Retina (tissue), 1 donor: ENCODE measurements around the gene L3HYPDH.
A peak's percentile ranks its signal among the peaks of the same experiment; 100 is the strongest.

Experiments used
- DNase-seq: peaks from one replicate; pipeline ENCODE4 v3.0.0-alpha.2; 2016

Gene L3HYPDH

GRCh38 chr14:59483819-59484638 is at the start of gene L3HYPDH, which contains the start of gene JKAMP:
Gene L3HYPDH, minus strand, starts transcription at chr14:59484408. Its CDS starts 92 bp downstream, at chr14:59484316.
Gene JKAMP, plus strand, starts transcription at chr14:59484517. Its CDS starts 73 bp downstream, at chr14:59484590.
- peak; percentile 99 for DNase-seq

DNA sequence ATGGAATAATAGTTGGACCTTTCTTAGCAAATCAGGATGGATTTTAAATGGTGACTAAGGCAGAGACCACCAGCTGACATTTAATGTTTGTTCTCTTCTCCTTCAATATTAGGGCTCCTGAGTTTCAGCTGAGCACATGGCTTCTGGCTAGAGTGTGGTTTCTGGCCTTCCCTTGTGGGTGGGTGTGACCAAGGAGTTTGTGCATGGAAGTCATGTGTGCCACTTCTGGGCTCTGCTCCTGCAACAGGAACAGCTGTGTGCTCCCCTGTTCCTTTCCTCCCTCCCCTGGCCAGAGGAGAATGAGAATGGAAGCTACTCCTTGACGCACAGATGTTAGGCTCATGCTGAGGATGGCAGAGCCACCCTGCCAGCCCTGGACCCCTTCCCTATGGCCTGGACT is 48.2 kb upstream of the L3HYPDH start:
- no peak for DNase-seq

DNA sequence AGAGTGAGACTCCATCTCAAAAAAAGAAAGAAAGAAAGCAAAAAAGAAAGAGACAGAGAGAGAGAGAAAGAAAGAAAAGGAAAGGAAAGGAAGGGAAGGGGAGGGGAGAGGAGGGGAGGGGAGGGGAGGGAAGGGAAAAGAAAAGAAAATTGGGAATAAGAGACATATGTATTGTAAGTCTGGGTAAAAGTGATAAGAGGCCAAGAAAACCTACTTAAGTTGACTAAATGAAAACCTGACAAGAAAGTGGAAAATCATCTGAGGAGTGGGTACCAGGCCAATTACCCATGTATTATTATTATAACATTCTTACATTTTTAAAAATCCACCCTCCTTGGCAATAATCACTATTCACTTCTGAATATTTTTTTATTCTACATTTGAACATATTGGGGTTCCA is 46.1 kb upstream of the L3HYPDH start:
- DNase-seq = no peak

GRCh38 chr14:59529189-59529588 is 45.0 kb upstream of the L3HYPDH start:
- no peak for DNase-seq

GRCh38 chr14:59520224-59520623 is 36.0 kb upstream of the L3HYPDH start:
- DNase-seq = no peak

- DNase-seq = peak; percentile 88
These were observed 27.8 kb upstream of the L3HYPDH start for GRCh38 chr14:59511916-59512575.

GRCh38 chr14:59510966-59511365 is 26.8 kb upstream of the L3HYPDH start:
- DNase-seq = no peak

GRCh38 chr14:59510001-59510400 is 25.8 kb upstream of the L3HYPDH start:
- no peak for DNase-seq

- no peak for DNase-seq
These were observed 24.9 kb upstream of the L3HYPDH start for GRCh38 chr14:59509101-59509500.

GRCh38 chr14:59507752-59508103 is 23.5 kb upstream of the L3HYPDH start:
- DNase-seq = no peak

DNA sequence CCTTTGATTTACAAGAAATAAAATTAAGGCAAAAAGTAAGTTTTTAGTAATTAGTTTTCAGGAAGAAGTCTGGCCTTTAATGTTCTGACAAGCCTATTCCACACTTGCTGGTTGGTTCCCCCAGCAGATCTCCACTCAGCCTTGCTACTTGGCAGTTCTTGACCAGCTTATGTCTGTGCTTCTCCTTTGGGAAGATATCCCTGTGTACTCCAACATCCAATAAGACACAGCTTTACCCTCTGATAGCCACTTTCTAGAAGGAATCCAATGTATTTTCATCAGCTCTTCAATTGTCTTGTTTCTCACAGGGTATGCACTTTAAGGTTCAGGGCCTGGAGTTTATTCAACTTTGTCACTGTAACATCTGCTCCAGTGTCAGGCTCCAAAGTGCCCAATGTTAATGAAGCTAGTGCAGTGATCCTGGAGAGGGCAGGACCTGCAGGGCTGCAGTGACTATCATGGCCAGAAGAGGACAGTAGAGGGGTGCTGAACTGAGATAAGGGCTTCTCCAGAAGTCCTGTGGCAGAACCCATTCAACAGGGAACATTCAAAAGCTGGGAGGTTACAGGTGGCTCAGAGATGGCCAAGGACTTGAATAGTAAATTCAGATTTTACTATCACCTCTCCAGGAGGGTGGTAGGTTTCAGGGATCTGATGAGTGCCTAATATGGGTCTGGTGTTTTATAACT is 23.0 kb upstream of the L3HYPDH start:
- DNase-seq = peak; percentile 75

DNA sequence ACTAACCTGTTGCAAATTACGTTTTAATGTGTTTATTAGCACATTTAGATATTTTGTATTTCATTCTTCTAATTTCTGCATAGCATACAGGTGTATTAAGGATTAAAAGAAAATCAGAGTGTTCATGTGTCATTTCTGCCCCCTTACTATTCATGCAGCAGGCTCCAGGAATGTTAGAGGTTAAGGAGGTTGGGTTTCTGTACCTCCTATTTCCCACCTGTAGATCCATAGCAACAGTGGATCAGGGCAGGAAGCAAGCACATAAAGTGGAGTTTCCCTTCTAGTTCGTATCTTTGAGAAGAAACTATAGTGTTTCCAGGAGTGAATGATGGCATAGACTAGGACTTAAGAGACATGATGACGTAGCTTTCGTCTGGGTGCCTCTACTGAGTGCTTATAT is 19.0 kb upstream of the L3HYPDH start:
- no peak for DNase-seq

GRCh38 chr14:59500732-59501131 is 16.5 kb upstream of the L3HYPDH start:
- no peak for DNase-seq

DNA sequence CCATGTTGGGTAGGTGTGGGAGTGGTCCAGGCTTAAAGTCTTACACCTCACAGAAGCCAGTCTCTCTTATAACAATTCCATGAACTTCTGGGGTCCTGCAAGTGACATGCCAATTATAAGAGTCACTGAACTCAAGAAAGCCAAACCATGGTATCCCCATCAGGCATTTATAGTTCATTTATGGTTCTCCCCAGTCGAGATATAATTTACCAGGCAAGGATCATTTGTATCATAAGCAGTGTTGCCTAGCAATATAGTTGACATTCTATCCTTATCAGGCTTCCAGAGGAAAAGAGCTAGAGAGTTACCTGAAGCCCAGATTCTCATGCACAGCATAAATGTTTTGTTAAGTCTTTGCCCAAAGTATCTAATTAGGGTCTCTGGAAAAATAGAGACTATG is 8.2 kb upstream of the L3HYPDH start:
- no peak for DNase-seq

- DNase-seq = no peak
These were observed 6.5 kb upstream of the L3HYPDH start for GRCh38 chr14:59490756-59491155.

GRCh38 chr14:59484639-59485175 is 499 bp upstream of the L3HYPDH start:
- DNase-seq = no peak

GRCh38 chr14:59483363-59483762 is 845 bp downstream of the L3HYPDH start:
- no peak for DNase-seq

DNA sequence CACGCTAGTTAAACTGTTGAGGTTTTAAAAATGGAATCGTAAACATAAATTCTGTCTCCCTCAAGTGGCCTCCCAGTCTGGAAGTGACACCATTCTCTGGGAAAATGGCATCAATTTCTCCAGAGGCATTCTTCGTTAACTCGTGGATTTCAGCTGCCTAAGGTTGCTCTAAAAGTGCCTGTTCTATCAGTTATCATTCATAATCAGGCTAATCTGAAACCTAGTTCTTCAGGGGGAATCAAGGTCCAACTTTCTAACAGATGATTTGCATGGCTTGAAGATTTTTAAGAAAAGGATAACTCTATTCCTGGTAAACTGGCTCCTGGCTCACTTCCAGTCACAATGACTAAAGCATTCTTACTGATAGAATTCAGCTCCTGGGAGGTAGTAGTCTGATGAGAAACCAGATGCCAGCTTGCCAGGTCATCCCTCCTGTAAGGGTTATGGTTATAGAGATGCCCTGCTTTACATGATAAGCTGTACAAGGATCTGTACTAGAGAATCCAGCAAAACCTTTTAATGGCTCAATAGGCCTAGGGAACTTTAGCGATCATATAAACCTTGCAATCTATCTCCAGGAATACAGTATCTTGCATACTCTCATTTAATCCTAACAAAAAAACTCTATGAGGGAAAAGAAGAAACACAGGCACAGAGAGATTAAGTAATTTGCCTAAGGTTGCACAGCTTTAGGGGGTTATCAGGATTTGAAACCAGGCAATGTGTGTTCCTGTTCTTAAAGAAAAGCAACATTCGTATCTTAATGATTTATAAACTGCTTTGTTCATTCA is 1.5 kb downstream of the L3HYPDH start:
- no peak for DNase-seq

- no peak for DNase-seq
These were observed 2.2 kb downstream of the L3HYPDH start for GRCh38 chr14:59481871-59482540.

- no peak for DNase-seq
These were observed 2.8 kb downstream of the L3HYPDH start for GRCh38 chr14:59481407-59481806.

- no peak for DNase-seq
These were observed 4.0 kb downstream of the L3HYPDH start for GRCh38 chr14:59480166-59480565.

DNA sequence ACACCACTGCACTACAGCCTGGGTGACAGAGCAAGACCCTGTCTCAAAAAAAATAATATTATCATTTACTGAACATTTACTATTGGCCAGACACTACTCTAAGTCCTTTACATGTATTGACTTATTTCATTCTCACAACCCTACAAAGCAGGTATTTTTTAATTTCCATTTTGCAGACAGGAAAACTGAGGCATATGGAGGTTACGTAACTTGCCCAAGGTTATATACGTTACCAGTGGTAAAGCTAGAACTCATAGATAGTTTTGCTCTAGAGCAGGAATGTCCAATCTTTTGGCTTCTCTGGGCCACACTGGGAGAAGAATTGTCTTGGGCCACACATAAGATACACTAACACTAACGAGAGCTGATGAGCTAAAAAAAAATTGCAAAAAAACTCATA is 5.7 kb downstream of the L3HYPDH start:
- DNase-seq = no peak
